CD14-positive monocyte (primary cell): ENCODE measurements around the gene PIP5K1B. TPM values are rescaled to one million over a fixed set of nuclear protein-coding genes. Genes with fewer than 3 reads are reported as not detected.
A peak's percentile ranks its signal among the peaks of the same experiment; 100 is the strongest.

ENCODE experiments used
- DNase-seq, 3 donors: peaks; one replicate each; pipeline ENCODE4 v3.0.0-alpha.2; 2011 to 2022
- H2AFZ ChIP-seq: 2 replicates; pipeline ENCODE4 v1.6.0; 2012; ENCODE audit warnings: mild to moderate bottlenecking, low read depth, low read length, inconsistent platforms; ENCODE audit not compliant: insufficient read depth, poor library complexity, severe bottlenecking
- H3K27ac ChIP-seq, 2 donors: 1 replicate in 1 of 2; 2 replicates in 1 of 2; pipeline ENCODE4 v1.5.1; 2012 to 2013; ENCODE audit warnings: low read length in 2 of 2, control low read depth in 1 of 2, inconsistent platforms in 1 of 2, low read depth in 1 of 2, mild to moderate bottlenecking in 1 of 2
- H3K27me3 ChIP-seq, 2 donors: one replicate each; pipeline versions ENCODE4 v1.6.0 to v1.6.1; 2011 to 2013; ENCODE audit warnings: low read length in 2 of 2; ENCODE audit not compliant: control insufficient read depth in 2 of 2, insufficient read depth in 2 of 2
- H3K36me3 ChIP-seq, 2 donors: replicated peaks in 1 of 2; 1 replicate in 1 of 2; 2 replicates in 1 of 2; pipeline versions ENCODE4 v1.5.1 to v1.6.1; 2012 to 2013; ENCODE audit warnings: low read length in 2 of 2, control low read depth in 1 of 2, inconsistent platforms in 1 of 2, mild to moderate bottlenecking in 1 of 2; ENCODE audit not compliant: insufficient read depth in 2 of 2, control insufficient read depth in 1 of 2
- H3K4me1 ChIP-seq, 2 donors: 1 replicate in 1 of 2; 2 replicates in 1 of 2; pipeline versions ENCODE4 v1.5.1 to v1.6.1; 2012 to 2013; ENCODE audit warnings: low read length in 2 of 2, control low read depth in 1 of 2, inconsistent platforms in 1 of 2, mild to moderate bottlenecking in 1 of 2, moderate library complexity in 1 of 2; ENCODE audit not compliant: insufficient read depth in 2 of 2, control insufficient read depth in 1 of 2
- H3K4me2 ChIP-seq: replicated peaks from 2 replicates; pipeline ENCODE3; 2012; ENCODE audit warnings: low read length, moderate library complexity, mild to moderate bottlenecking; ENCODE audit not compliant: poor library complexity, severe bottlenecking; ENCODE audit errors: extremely low read depth
- H3K4me3 ChIP-seq, 3 experiments: fragments of 200-600 bp in 1 of 3; sonication (generic) in 1 of 3; replicated peaks in 1 of 3; 1 replicate in 2 of 3; 2 replicates in 1 of 3; pipeline ENCODE4 v1.5.1; 2011 to 2013; ENCODE audit warnings: low read length in 3 of 3, mild to moderate bottlenecking in 3 of 3, control low read depth in 2 of 3, low read depth in 2 of 3, inconsistent platforms in 1 of 3, moderate library complexity in 1 of 3
- H3K79me2 ChIP-seq: 2 replicates; pipeline ENCODE4 v1.6.0; 2012; ENCODE audit warnings: mild to moderate bottlenecking, control low read depth, inconsistent platforms, low read length, moderate library complexity; ENCODE audit not compliant: insufficient read depth
- H3K9ac ChIP-seq: 2 replicates; pipeline ENCODE4 v1.6.0; 2017; ENCODE audit warnings: low read length, mild to moderate bottlenecking; ENCODE audit not compliant: insufficient read depth, poor library complexity, severe bottlenecking
- H3K9me3 ChIP-seq, 2 donors: replicated peaks in 1 of 2; 1 replicate in 1 of 2; 2 replicates in 1 of 2; pipeline versions ENCODE4 v1.5.1 to v1.6.1; 2012 to 2013; ENCODE audit warnings: low read length in 2 of 2, control low read depth in 1 of 2; ENCODE audit not compliant: control insufficient read depth in 1 of 2, insufficient read depth in 1 of 2
- H4K20me1 ChIP-seq: 2 replicates; pipeline ENCODE4 v1.6.0; 2012; ENCODE audit warnings: mild to moderate bottlenecking, low read length, control low read depth, moderate library complexity; ENCODE audit not compliant: insufficient read depth
- H3K27ac Mint-ChIP-seq, 7 donors: one replicate each; pipeline ENCODE4 v1.8.0; 2020; ENCODE audit warnings: mild to moderate bottlenecking in 7 of 7, mixed read lengths in 7 of 7, moderate library complexity in 6 of 7, inconsistent platforms in 2 of 7
- H3K27me3 Mint-ChIP-seq, 3 donors: one replicate each; pipeline ENCODE4 v1.8.0; 2021 to 2022; ENCODE audit warnings: low read depth in 3 of 3, mild to moderate bottlenecking in 3 of 3, mixed read lengths in 3 of 3, moderate library complexity in 3 of 3, inconsistent platforms in 1 of 3
- H3K36me3 Mint-ChIP-seq, 2 donors: one replicate each; pipeline ENCODE4 v1.8.0; 2020; ENCODE audit warnings: mixed read lengths in 2 of 2, inconsistent platforms in 1 of 2, mild to moderate bottlenecking in 1 of 2
- H3K4me1 Mint-ChIP-seq: one replicate; pipeline ENCODE4 v1.8.0; 2020; ENCODE audit warnings: mild to moderate bottlenecking, mixed read lengths
- H3K4me3 Mint-ChIP-seq, 2 donors: one replicate each; pipeline ENCODE4 v1.8.0; 2020; ENCODE audit warnings: mild to moderate bottlenecking in 2 of 2, mixed read lengths in 2 of 2, moderate library complexity in 1 of 2
- H3K9me3 Mint-ChIP-seq, 7 donors: one replicate each; pipeline ENCODE4 v1.8.0; 2020 to 2022; ENCODE audit warnings: mixed read lengths in 7 of 7, mild to moderate bottlenecking in 6 of 7, moderate library complexity in 6 of 7, inconsistent platforms in 2 of 7
- CTCF ChIP-seq: fragments of 200-600 bp; IDR thresholded peaks from one replicate; pipeline ENCODE4 v1.8.0; 2022; ENCODE audit warnings: antibody characterized with exemption, mild to moderate bottlenecking
- WGBS: methylation state at CpG from one replicate; pipeline ENCODE4 v1.1.5; 2013; ENCODE audit warnings: missing lambda C conversion rate; ENCODE audit not compliant: insufficient coverage; 5-methylcytosine and 5-hydroxymethylcytosine counted together
- intact Hi-C, 2 donors: fragments of 100-400 bp; cut with micrococcal nuclease; formaldehyde crosslinking; loops; one replicate each; pipeline versions ENCODE4 v1.15.0 to v1.15.1; 2023
- polyA plus RNA-seq, 3 donors: library from polyadenylated mRNA; depleted of rRNA in 1 of 3; unstranded in 2 of 3; stranded (reverse) in 1 of 3; fragments of 300-500 nt in 2 of 3; fragments of >200 nt in 1 of 3; fragmentation: Illumina TruSeq in 2 of 3; gene quantifications; 1 replicate in 2 of 3; 2 replicates in 1 of 3; pipeline ENCODE4 v1.2.3, GENCODE V29; 2012 to 2021

The PIP5K1B gene
- polyA plus RNA-seq, 3 donors = 0.18 to 4.1 (median 0.87) TPM

GRCh38 chr9:68821911-68822310, 116.9 kb downstream of the PIP5K1B start:
- Histone ChIP-seq H3K27me3 (no peaks in the 10 kb centered on the region), H3K4me3 (no peak overlapping the region), H3K36me3 (no peaks in the 10 kb centered on the region), H3K9me3 (no peaks in the 10 kb centered on the region), H2AFZ (no peak overlapping the region), H3K4me1 (peaks cover 4 to 10% of the 10 kb centered on the region in 2 donors), H4K20me1 (no peaks in the 10 kb centered on the region), H3K27ac (peak overlapping the region in 1 of 2 donors; percentile 42), H3K9ac (no peak overlapping the region), H3K79me2 (no peaks in the 10 kb centered on the region), H3K4me2 (no peak overlapping the region)
- intact Hi-C loops = no loop called here
- DNase-seq = peak; percentile 10 to 60 (median 31)
- Mint-ChIP-seq H3K27me3 (peaks cover 0 to 1% (median 0%) of the 10 kb centered on the region in 3 donors), H3K9me3 (no peaks in the 10 kb centered on the region), H3K36me3 (peaks cover 7 to 9% of the 10 kb centered on the region in 2 donors), H3K4me1 (peaks cover 5% of the 10 kb centered on the region), H3K4me3 (no peak overlapping the region), H3K27ac (peak overlapping the region in 2 of 7 donors; percentile 48 to 79)
- TF ChIP-seq CTCF = no peak
- WGBS = no CpG with 5 or more reads among the region's 2 CpGs

DNA sequence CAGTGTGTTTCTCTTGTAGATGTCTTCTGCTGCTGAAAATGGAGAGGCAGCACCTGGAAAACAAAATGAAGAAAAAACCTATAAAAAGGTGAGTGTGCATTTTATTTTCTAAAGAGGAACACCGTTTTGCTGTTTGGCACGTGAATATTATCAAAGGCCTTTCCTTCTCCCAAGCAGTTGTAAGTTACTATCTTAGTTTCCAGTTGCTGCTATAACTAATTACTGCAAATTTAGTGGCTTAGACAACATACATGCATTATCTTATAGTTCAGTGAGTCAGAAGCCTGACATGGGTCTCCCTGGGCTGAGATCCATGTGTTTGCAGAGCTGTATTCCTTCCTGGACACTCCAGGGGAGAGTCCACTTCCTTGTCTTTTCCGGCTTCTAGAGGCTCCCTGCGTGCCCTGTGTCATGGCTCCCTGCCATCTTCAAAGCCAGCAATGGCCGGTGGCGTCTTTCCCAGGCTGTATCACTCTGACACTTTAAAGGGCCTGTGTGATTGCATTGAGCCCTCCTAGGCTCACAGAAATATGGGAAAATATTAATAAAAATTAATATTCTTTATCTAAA, 117.6 kb downstream of the PIP5K1B start:
- Histone ChIP-seq H3K27ac (no peak overlapping the region), H3K36me3 (no peaks in the 10 kb centered on the region), H3K9ac (no peak overlapping the region), H3K9me3 (no peaks in the 10 kb centered on the region), H3K4me2 (no peak overlapping the region), H4K20me1 (no peaks in the 10 kb centered on the region), H3K4me3 (no peak overlapping the region), H3K27me3 (no peaks in the 10 kb centered on the region), H2AFZ (no peak overlapping the region), H3K4me1 (peaks cover 4 to 10% of the 10 kb centered on the region in 2 donors), H3K79me2 (no peaks in the 10 kb centered on the region)
- intact Hi-C loops = no loop called here
- 92% methylated on average over 4 of the region's 6 CpGs for WGBS
- Mint-ChIP-seq H3K4me3 (no peak overlapping the region), H3K4me1 (peaks cover 5% of the 10 kb centered on the region), H3K36me3 (peaks cover 7 to 11% of the 10 kb centered on the region in 2 donors), H3K27me3 (peaks cover 0 to 1% (median 0%) of the 10 kb centered on the region in 3 donors), H3K9me3 (no peaks in the 10 kb centered on the region), H3K27ac (no peak overlapping the region)
- no peak for TF ChIP-seq CTCF
- DNase-seq = no peak
